ENCODE measurements around the gene TEPSIN.

GRCh38 chr17:81287741-81288430 lies 49.0 kb upstream of the TEPSIN start:
- TF ChIP-seq, protein P1, sequence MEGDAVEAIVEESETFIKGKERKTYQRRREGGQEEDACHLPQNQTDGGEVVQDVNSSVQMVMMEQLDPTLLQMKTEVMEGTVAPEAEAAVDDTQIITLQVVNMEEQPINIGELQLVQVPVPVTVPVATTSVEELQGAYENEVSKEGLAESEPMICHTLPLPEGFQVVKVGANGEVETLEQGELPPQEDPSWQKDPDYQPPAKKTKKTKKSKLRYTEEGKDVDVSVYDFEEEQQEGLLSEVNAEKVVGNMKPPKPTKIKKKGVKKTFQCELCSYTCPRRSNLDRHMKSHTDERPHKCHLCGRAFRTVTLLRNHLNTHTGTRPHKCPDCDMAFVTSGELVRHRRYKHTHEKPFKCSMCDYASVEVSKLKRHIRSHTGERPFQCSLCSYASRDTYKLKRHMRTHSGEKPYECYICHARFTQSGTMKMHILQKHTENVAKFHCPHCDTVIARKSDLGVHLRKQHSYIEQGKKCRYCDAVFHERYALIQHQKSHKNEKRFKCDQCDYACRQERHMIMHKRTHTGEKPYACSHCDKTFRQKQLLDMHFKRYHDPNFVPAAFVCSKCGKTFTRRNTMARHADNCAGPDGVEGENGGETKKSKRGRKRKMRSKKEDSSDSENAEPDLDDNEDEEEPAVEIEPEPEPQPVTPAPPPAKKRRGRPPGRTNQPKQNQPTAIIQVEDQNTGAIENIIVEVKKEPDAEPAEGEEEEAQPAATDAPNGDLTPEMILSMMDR (IDR thresholded peaks at IDR 0.05; ENCODE audit: insufficient read depth, low read length, poor library complexity, severe bottlenecking), result no peak
- TF ChIP-seq EZH2phosphoT487 (conservative IDR thresholded peaks at IDR 0.05; ENCODE audit: low read length), result no peak
